Activated CD8-positive, alpha-beta memory T cell treated with anti-CD3 and anti-CD28 coated beads for 24 hours (primary cell): ENCODE measurements around the gene SOWAHA.

ENCODE experiments used
- DNase-seq: peaks from one replicate; pipeline ENCODE4 v3.0.0-alpha.2; 2020

The SOWAHA gene

DNA sequence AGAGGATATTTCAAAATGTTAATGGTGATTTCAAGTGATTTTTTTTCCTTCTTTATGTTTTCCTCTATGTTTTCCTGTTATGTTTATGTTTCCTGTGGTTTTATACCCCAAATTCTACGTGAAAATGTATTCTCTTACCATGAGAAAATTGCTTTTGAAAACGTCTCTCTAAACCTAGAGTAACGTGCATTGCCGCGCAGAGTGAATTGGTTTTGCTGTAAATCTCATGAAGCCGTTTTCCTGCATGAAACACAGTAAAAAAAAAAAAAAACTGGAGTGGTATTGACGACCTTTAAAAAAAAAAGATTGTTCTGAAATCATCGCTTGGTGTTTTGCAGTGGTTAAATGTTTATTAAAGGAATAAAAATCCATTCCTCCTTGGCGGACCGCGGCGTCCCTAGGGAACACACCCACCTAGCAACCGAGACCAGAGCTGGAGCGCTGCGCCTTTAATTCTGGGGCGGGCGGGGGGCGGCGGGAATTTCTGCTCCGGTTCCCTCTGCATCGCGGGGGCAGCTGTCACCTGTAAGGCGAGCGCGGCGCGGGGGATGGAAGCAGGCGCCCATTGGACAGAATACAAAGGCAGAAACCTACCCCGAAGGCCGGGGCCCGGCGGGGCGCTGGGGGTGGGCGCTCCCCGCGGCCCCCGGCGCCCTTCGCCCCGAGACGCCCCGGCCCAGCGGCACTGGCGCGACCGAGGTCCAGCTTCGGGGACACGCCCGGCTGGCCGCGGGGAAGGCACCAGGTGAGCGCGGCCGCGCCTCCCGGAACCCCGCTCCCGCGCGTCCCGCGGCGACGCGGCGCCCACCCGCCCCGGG lies at the start of gene SOWAHA:
SOWAHA (plus strand) TSS at position 522 of the 818 bp plus-strand sequence. CDS start 320 bp downstream, outside the sequence.
- DNase-seq = no peak

DNA sequence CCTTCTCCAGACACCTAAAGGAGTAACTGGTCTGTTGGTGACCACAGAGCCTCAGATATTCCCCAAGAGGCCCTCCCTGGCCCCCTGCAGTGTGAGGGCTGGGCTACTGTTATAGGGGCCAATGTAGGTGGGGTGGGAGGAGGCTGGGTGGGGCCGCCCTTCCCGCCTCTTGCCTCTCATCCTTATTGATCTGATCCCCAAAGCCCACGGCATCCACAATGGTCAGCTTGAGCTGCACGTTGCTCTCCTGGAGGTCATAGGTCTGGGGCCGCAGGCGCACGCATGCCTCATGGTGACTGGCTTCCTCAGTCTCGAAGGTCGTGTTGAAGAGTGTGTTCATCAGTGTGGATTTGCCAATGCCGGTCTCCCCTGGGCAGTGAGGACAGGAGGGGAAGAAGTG lies 49.1 kb upstream of the SOWAHA start:
- no peak for DNase-seq

DNA sequence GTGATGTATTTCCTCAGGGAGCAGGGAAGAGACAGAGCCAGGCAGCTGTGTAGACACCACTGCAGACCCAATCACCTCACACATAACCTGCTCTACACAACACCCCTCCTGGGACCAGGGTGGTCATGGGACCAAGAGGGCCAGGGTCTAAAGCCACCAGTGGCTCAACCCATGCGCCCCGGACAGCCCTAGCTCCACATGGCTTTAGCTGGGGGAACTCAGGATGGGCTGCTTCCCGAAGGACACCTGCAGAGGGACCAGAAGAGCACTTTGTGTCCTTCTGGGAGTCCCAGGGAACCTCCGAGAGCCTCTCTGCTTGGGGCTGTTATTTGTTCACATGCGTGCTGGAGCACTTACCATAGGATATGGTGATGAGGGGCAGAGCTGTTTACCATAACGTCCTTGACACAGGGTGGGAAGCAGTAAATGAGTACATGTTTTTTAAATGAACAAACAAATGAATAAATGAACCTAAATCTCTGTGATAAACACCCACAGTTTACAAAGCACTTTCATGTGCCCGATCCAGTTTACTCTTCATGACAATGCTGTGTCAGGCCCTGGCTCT lies 48.3 kb upstream of the SOWAHA start:
- peak; percentile 45 for DNase-seq

DNA sequence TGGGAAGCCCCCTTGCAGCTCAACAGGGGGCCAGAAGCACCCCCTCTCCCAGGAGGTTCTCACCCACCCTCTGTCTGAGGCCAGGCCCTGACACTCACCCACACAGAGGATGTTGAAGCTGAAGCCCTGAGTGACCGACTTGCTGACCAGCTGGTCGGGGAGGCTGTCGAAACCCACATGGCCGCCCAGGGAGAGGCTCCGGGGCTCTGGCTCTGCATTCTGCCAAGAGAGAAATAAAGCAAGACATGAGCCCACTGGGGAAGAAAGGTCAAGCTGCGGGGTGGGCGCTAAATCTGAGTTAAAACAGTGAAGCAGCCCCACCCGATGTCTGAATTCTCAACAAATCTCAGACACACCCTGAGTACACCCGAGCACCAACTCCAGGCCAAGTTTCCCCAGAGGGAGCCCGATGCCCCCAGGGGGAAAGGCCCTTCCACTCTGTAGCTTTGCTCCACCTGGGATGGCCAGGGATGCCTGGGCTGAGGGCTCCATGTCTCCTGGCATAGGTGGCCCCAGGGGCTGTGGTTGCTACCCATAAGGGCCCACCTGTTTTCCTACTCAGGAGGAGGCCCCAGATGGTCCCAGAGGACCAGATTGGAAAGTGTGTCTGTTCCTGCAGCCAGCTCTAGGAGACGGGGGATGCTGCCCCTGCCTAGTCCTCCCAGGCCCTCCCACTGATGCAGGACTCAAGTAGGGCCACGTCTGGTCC lies 47.6 kb upstream of the SOWAHA start:
- DNase-seq = peak; percentile 51

GRCh38 chr5:132766020-132766805 lies 46.9 kb upstream of the SOWAHA start:
- DNase-seq = peak; percentile 51

DNA sequence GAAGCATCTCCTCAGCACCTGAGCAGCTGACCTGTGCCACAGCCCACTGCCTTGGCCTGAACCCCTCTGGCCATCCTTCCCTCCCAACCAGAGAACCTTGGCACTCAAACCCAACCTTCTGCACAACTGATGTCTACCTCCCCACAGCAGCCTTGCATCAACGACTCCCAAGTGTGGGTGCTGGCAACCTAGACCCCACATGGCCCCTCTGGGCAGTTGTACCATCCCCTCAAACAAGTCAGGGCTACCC lies 46.4 kb upstream of the SOWAHA start:
- no peak for DNase-seq

DNA sequence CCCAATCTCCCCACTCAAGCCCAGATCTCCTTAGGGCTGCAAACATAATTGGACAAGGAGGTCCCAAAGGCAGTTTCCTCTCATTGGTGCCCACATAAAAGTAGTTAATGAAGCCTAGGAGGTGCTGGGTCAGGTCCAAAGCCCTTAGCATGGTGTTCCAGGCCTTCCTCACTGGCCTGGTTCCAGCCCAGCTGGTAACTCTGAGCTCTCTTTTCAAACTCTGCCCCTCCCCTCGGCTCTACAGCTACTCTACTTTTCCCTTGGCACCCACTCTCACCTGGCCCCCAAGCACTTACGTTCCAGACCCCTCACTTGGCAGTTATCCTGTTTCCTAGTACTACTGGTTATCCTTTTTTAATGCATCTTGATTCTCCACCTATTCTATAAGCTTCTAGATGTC lies 46.0 kb upstream of the SOWAHA start:
- DNase-seq = no peak

- DNase-seq = no peak
Observed at GRCh38 chr5:132768485-132768868, 44.6 kb upstream of the SOWAHA start.

DNA sequence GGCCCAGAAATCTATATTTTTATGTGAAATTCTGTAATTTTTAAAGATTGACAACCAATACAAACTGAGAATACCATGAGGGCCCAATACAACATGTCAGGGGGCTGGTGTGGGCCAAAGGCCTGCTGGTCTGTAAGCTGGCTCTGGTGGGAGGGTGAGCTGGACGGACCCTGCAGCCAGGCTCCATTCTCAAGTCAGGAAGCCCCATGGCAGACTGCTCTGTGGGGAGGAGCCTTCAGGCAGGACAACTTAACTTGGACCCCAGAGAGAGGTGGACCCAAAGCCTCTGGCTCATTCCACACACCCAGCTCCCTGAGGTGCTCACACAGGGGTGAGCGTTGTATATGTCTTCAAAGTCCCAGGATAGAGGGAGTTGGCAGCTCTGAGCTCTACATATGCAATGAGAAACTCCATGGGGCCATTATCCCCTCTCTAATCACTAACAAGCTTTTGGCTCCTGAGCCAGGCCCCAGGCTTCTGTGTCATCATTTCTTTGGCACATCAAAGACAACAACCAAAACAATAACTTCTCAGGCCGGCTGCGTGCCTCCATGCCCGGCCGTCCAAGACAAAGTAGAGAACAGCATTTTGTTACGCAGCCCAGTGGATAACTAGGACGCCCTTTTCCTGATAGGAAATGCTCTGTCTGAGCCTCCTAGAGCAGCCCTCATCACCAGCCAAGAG lies 42.5 kb upstream of the SOWAHA start:
- DNase-seq = no peak

DNA sequence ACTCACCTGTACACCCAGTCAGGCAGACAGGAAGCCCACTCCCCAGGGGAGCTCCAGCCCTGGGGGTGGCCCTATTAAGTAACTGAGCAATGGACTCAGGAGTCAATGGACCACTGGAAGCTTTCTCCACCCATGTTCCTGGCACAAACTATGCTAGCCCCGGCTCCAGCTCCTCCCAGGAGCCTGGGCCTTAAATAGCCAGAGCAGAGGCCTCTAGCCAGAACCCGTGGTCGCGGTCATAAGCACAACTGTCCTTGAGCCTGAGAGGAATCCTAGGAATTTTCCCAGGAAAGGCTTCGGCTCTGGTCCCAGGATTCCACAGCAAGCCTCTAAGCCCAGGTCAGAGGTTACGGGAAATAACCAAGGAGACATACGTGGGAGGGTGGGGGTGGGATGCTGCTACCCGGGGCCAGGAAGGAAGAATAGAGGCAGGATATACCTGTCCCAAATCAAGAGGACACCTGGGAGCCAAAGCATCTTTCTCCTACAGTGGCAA lies 41.6 kb upstream of the SOWAHA start:
- DNase-seq = no peak

GRCh38 chr5:132772291-132773070 lies 40.6 kb upstream of the SOWAHA start:
- no peak for DNase-seq

DNA sequence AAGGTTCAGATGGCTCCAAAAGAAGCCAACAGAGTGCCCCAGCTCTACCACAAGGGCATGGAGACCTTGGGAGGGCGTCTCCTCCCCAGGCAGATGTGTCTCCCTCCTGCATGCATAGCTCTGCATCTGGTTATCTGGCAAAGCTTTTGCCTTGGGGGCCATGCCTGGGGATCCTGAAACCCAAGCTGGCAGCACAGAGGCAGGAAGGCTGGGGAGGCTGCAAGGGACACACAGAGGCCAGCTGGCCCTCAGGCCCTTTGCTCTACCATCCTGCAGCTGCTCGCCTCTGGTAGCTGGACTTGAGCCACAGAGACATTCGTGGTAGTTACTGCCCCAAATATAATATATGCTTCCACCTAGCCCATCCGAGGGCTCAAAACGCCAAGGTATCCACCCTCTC lies 40.0 kb upstream of the SOWAHA start:
- no peak for DNase-seq

- DNase-seq = no peak
Observed at GRCh38 chr5:132773601-132774355, 39.3 kb upstream of the SOWAHA start.

- DNase-seq = no peak
Observed at GRCh38 chr5:132774406-132774805, 38.7 kb upstream of the SOWAHA start.

DNA sequence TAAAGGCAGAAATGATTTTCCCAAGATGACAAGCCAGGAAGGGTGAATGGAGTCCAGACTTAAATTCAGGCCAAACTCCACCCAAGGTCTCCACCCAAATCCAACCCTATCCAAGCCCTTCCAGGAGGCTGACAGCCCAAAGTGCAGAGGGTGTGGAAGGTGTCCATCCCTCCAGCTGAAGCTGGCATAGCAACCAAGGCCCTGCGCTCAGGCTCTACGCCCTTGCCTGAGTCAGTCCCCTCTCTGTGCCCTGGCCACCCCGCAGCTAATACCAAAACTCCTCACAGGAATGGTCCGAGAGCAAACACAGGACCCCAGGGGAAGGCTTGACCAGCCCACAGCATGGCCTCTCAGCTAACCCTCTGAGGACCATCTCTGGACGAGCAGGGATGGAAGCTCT lies 38.2 kb upstream of the SOWAHA start:
- no peak for DNase-seq

DNA sequence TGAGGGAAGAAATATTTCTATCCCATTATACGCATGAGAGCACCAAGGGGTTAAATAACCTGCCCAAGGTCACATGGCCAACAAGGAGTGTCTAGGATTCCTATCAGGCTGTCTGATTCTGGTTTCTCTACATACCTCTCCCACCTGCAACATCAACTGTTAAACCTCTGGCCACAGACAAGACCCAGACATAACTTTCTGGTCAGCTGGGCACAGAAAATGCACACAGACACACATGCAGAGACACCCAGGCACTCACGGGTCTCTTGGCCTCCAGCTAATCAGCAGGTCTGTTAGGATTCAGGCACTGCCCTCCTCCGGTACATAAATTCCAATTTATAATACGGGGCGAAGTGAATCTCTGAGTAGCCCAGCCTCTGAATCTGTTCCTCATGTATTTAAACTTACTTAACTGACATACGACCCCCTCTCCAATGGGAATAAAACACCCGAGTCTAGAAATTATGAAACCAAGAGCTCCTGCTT lies 37.6 kb upstream of the SOWAHA start:
- DNase-seq = no peak

- DNase-seq = peak; percentile 63
Observed at GRCh38 chr5:132776131-132776937, 36.8 kb upstream of the SOWAHA start.

DNA sequence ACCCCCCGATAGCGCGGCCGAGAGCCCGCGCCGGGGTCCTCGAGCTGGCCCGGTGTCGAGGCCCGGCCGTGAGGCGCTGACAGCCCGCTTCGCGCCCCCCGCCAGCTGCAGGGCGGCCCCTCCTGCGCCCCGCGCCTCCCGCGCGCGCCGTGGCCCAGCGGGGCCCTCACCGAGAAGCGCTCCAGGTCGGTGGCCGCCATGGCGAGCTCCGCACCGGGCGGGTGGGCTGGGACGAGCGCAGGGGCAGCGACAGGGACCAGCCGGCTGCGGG lies 36.2 kb upstream of the SOWAHA start:
- DNase-seq = no peak

- peak; percentile 82 for DNase-seq
Observed at GRCh38 chr5:132777209-132778069, 35.7 kb upstream of the SOWAHA start, which contains the start of gene SEPTIN8. Gene SEPTIN8 (minus strand): TSS chr5:132777239. CDS start chr5:132777137, 102 bp downstream.
